Measurements from ENCODE around the gene GSG1. TPM values are rescaled to one million over a fixed set of nuclear protein-coding genes. Genes with fewer than 3 reads are reported as not detected.
"Not testable (repeated sequence)": the region's sequence is repeated elsewhere in the genome, so short reads cannot be mapped to it uniquely, and the experiment has no call there.

Gene GSG1
- total and polyA plus RNA-seq, 8 donors = not detected

GRCh38 chr12:13061377-13061776 is 42.1 kb downstream of the GSG1 start:
- Histone ChIP-seq H3K27ac (no peak overlapping the region), H3K4me1 (no peaks in the 10 kb centered on the region), H3K36me3 (peaks cover 0 to 66% (median 43%) of the 10 kb centered on the region in 4 donors), H3K27me3 (no peaks in the 10 kb centered on the region), H3K4me3 (no peak overlapping the region), H3K9me3 (no peaks in the 10 kb centered on the region)
- WGBS, 5 donors = 86 to 95% (median 90%) methylated on average over 5 of the region's 5 CpGs
- DNase-seq = no peak
- intact Hi-C loops (cut with DNase I; ENCODE audit: low total_unique reads) = no loop called here
- TF ChIP-seq POLR2A (IDR thresholded peaks at IDR 0.05) (no peak), POLR2AphosphoS5 (IDR thresholded peaks at IDR 0.05) (no peak), CTCF (IDR thresholded peaks at IDR 0.05) (no peak), EP300 (IDR thresholded peaks at IDR 0.05) (no peak)

- DNase-seq = no peak
- H3K27me3 ChIP-seq = no peaks in the 10 kb centered on the region
- 70 to 81% (median 76%) methylated on average over 2 of the region's 2 CpGs for WGBS, 5 donors
- no peak overlapping the region for H3K4me3 ChIP-seq
- no peaks in the 10 kb centered on the region for H3K4me1 ChIP-seq
- TF ChIP-seq POLR2AphosphoS5 (IDR thresholded peaks at IDR 0.05) = no peak
- no peak for TF ChIP-seq EP300 (IDR thresholded peaks at IDR 0.05)
- TF ChIP-seq POLR2A (IDR thresholded peaks at IDR 0.05) = no peak
- no peak for TF ChIP-seq CTCF (IDR thresholded peaks at IDR 0.05)
- H3K36me3 ChIP-seq = peaks cover 0 to 67% (median 44%) of the 10 kb centered on the region in 4 donors
- intact Hi-C loops (cut with DNase I; ENCODE audit: low total_unique reads) = no loop called here
- H3K27ac ChIP-seq = no peak overlapping the region
- H3K9me3 ChIP-seq = no peaks in the 10 kb centered on the region
These were observed 42.9 kb downstream of the GSG1 start for GRCh38 chr12:13060581-13060980.

- H3K27me3 ChIP-seq; H3K4me3 ChIP-seq; H3K9me3 ChIP-seq; DNase-seq; intact Hi-C loops (cut with DNase I; ENCODE audit: low total_unique reads); H3K27ac ChIP-seq: not testable (repeated sequence)
- peaks cover 0 to 19% (median 9%) of the 10 kb centered on the region in 4 donors for H3K36me3 ChIP-seq
- H3K4me1 ChIP-seq = peaks cover 0 to 14% (median 0%) of the 10 kb centered on the region in 4 donors
- WGBS, 5 donors = 85 to 96% (median 95%) methylated on average over 6 of the region's 6 CpGs
These were observed 49.9 kb downstream of the GSG1 start for GRCh38 chr12:13053617-13054016.

GRCh38 chr12:13052421-13052820 is 51.0 kb downstream of the GSG1 start:
- H3K4me3 ChIP-seq = no peak overlapping the region
- no peak for DNase-seq
- H3K36me3 ChIP-seq = peaks cover 0 to 11% (median 4%) of the 10 kb centered on the region in 4 donors
- peaks cover 0 to 9% (median 6%) of the 10 kb centered on the region in 4 donors for H3K9me3 ChIP-seq
- no peak overlapping the region for H3K27ac ChIP-seq
- H3K27me3 ChIP-seq = no peaks in the 10 kb centered on the region
- H3K4me1 ChIP-seq = peaks cover 0 to 14% (median 0%) of the 10 kb centered on the region in 4 donors
- TF ChIP-seq POLR2A (IDR thresholded peaks at IDR 0.05) (no peak), CTCF (IDR thresholded peaks at IDR 0.05) (no peak), POLR2AphosphoS5 (IDR thresholded peaks at IDR 0.05) (no peak), EP300 (IDR thresholded peaks at IDR 0.05) (no peak)
- WGBS, 5 donors = 46 to 50% (median 47%) methylated on average over 2 of the region's 2 CpGs
- intact Hi-C loops (cut with DNase I; ENCODE audit: low total_unique reads) = no loop called here

- no peak for TF ChIP-seq EP300 (IDR thresholded peaks at IDR 0.05)
- no peak for TF ChIP-seq CTCF (IDR thresholded peaks at IDR 0.05)
- no peak for TF ChIP-seq POLR2A (IDR thresholded peaks at IDR 0.05)
- no peak for TF ChIP-seq POLR2AphosphoS5 (IDR thresholded peaks at IDR 0.05)
- 70 to 77% (median 73%) methylated on average over 3 of the region's 3 CpGs for WGBS, 5 donors
- Histone ChIP-seq H3K27me3 (no peaks in the 10 kb centered on the region), H3K4me1 (peaks cover 0 to 28% (median 6%) of the 10 kb centered on the region in 4 donors), H3K4me3 (no peak overlapping the region), H3K9me3 (peaks cover 0 to 9% (median 6%) of the 10 kb centered on the region in 4 donors), H3K27ac (no peak overlapping the region), H3K36me3 (no peaks in the 10 kb centered on the region)
- intact Hi-C loops (cut with DNase I; ENCODE audit: low total_unique reads) = no loop called here
- peak in 1 of 2 donors; percentile 22 for DNase-seq
These were observed 53.7 kb downstream of the GSG1 start for GRCh38 chr12:13049816-13050215.
